Stimulated activated effector memory CD8-positive, alpha-beta T cell treated with anti-CD3 and anti-CD28 coated beads, Interleukin-12 subunit alpha, Interleukin-12 subunit beta, amount 100 ng/mL, for 72 hours (primary cell): ENCODE data around the gene RALGDS.
A peak's percentile ranks its signal among the peaks of the same experiment; 100 is the strongest.

Source experiments
- ATAC-seq: fragments of 150-1000 bp; cut with Tn5 transposase; 2 replicates; pipeline ENCODE4 v1.10.0; 2021
- DNase-seq, 2 donors: peaks; one replicate each; pipeline ENCODE4 v3.0.0; 2021 to 2022; ENCODE audit warnings: low spot score in 2 of 2
- H3K27ac Mint-ChIP-seq: one replicate; pipeline ENCODE4 v1.8.0; 2022; ENCODE audit warnings: mild to moderate bottlenecking, mixed read lengths
- H3K36me3 Mint-ChIP-seq: one replicate; pipeline ENCODE4 v1.8.0; 2022; ENCODE audit warnings: mild to moderate bottlenecking, mixed read lengths
- H3K4me1 Mint-ChIP-seq: one replicate; pipeline ENCODE4 v1.8.0; 2022; ENCODE audit warnings: mixed read lengths
- H3K4me3 Mint-ChIP-seq: one replicate; pipeline ENCODE4 v1.8.0; 2022; ENCODE audit warnings: mild to moderate bottlenecking, mixed read lengths
- H3K9me3 Mint-ChIP-seq: one replicate; pipeline ENCODE4 v1.8.0; 2022; ENCODE audit warnings: mixed read lengths

RALGDS gene

GRCh38 chr9:133155156-133155555, 34.1 kb upstream of the RALGDS start:
- peaks cover 5% of the 10 kb centered on the region for H3K36me3 Mint-ChIP-seq
- no peaks in the 10 kb centered on the region for H3K4me1 Mint-ChIP-seq
- ATAC-seq (no peak), DNase-seq (no peak)
- H3K4me3 Mint-ChIP-seq: no peak overlapping the region
- H3K27ac Mint-ChIP-seq: no peak overlapping the region
- H3K9me3 Mint-ChIP-seq: no peaks in the 10 kb centered on the region

GRCh38 chr9:133154097-133154989, 33.3 kb upstream of the RALGDS start:
- no peaks in the 10 kb centered on the region for H3K4me1 Mint-ChIP-seq
- H3K9me3 Mint-ChIP-seq: no peaks in the 10 kb centered on the region
- H3K27ac Mint-ChIP-seq: no peak overlapping the region
- DNase-seq (no peak), ATAC-seq (no peak)
- H3K4me3 Mint-ChIP-seq: no peak overlapping the region
- H3K36me3 Mint-ChIP-seq: peaks cover 5% of the 10 kb centered on the region

DNA sequence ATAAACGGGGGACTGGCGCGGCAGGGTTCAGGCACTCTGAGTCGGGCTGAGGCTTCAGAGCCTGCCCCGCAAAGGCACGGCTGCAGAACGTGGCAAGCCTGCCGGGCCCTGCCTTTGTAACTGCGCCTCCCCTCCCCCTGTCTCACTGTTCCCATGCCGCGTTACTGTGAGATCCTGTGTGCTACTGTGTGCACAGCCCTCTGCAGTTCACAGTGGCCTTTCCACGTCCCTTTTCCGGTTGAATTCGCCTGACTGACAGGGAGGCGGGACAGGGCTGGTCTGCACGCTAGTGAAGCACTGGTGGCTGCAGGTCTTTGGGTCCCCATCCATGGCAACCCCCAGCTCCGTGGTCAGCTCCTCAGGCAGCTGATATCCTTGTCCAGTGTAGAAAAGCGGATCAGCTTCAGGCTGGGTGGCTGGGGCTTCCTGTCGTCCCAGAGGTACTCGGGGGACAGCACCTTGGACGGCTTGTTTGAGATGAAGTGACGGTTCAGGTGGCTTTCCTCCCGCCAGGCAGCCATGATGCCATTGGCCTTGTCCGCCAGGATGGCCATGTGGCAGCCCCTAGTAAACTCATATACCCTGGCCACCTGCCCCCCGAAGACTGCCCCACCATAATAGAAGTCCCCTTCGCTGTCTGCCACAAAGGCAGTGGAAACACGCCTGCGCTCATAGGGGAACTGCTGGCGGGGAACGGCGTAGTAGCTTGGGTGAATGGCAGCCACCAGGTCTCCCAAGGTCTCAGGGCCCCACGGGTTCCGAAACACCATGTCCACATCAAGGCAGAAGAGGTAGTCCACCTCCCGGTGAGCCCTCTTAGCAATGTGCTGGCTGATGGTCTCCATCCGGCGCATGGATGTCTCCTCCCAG, 32.4 kb upstream of the RALGDS start:
- H3K36me3 Mint-ChIP-seq: peaks cover 7% of the 10 kb centered on the region
- no peaks in the 10 kb centered on the region for H3K9me3 Mint-ChIP-seq
- DNase-seq (peak in 1 of 2 donors; percentile 46), ATAC-seq (no peak)
- peaks cover 2% of the 10 kb centered on the region for H3K4me1 Mint-ChIP-seq
- H3K27ac Mint-ChIP-seq: no peak overlapping the region
- no peak overlapping the region for H3K4me3 Mint-ChIP-seq

- peak in 1 of 2 donors; percentile 46 for DNase-seq
These were observed 30.8 kb upstream of the RALGDS start for GRCh38 chr9:133151601-133152525.

DNA sequence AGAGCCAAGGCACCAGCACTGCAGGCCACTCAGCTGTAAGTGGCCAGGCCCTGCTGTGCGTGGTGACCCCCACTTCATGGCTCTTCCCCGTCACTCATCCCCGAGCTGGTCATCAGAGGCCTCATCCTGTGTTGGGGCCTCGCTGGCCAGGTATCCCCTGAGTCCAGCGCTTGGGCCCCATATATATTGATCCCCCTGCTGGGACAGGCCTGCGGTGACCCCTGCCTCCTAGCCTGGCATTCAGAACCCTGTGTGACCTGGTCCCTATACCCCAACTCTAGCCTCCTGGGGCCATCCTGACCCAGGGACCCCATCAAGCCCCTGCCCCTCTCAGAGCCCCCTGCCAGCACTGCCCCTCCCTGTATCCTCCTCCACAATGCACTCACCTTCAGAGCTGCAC, 30.0 kb upstream of the RALGDS start:
- peaks cover 31% of the 10 kb centered on the region for H3K36me3 Mint-ChIP-seq
- H3K9me3 Mint-ChIP-seq: no peaks in the 10 kb centered on the region
- peak overlapping the region; percentile 40 for H3K4me3 Mint-ChIP-seq
- no peak for ATAC-seq
- peaks cover 24% of the 10 kb centered on the region for H3K4me1 Mint-ChIP-seq
- DNase-seq: no peak
- peak overlapping the region; percentile 96 for H3K27ac Mint-ChIP-seq

More at GRCh38 chr9:133151601-133152525, 30.8 kb upstream of the RALGDS start:
- ATAC-seq: no peak
- Mint-ChIP-seq H3K9me3 (no peaks in the 10 kb centered on the region), H3K36me3 (peaks cover 23% of the 10 kb centered on the region), H3K4me3 (peak overlapping the region; percentile 40), H3K4me1 (peaks cover 18% of the 10 kb centered on the region), H3K27ac (peak overlapping the region; percentile 96)

DNA sequence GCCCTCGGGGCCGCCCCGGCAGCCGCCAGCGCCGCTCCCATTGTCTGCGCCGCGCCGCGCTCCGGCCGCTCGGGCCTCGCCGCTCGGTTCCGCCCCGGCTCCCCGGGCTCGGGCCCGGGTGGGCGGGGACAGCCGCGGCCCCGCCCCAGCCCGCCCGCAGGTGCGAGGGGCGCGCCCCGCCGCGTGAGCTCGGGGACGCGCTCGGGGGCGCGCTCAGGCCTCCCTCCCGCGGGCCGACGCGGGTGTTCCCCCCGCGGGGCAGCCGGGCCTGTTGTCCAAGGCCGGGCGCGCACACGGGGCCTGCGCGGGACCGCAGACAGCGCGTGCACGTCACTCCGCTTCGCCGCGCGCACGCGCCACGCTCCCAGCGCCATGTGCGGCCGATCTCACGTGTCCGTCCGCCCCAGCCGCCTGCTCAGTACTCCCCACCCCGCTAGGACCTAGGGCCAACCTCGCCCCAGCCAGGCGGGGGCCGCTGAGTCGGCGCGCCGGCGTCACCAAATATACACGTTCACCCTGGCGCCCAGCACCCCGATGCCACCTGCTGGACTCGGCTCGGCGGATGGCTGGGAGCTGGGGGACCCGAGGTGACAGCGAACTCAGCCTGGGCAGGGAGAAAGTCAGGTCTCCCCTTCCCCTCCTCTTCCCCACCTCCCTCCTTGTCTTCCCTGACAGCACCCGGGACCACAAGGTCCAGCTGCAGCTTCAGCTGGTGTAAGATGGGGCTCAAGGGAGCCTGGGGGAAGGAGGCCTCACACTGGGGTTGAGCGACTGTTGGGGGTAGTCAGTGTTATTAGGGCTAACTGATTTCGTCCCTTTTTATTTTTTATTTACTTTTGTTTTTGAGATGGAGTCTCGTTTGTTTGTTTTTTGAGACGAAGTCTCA, 28.3 kb upstream of the RALGDS start:
- H3K4me3 Mint-ChIP-seq: peak overlapping the region; percentile 95
- DNase-seq: peak; percentile 79 to 91
- ATAC-seq: peak; percentile 86
- H3K36me3 Mint-ChIP-seq: peaks cover 48% of the 10 kb centered on the region
- no peaks in the 10 kb centered on the region for H3K9me3 Mint-ChIP-seq
- peaks cover 39% of the 10 kb centered on the region for H3K4me1 Mint-ChIP-seq
- peak overlapping the region; percentile 96 for H3K27ac Mint-ChIP-seq

DNA sequence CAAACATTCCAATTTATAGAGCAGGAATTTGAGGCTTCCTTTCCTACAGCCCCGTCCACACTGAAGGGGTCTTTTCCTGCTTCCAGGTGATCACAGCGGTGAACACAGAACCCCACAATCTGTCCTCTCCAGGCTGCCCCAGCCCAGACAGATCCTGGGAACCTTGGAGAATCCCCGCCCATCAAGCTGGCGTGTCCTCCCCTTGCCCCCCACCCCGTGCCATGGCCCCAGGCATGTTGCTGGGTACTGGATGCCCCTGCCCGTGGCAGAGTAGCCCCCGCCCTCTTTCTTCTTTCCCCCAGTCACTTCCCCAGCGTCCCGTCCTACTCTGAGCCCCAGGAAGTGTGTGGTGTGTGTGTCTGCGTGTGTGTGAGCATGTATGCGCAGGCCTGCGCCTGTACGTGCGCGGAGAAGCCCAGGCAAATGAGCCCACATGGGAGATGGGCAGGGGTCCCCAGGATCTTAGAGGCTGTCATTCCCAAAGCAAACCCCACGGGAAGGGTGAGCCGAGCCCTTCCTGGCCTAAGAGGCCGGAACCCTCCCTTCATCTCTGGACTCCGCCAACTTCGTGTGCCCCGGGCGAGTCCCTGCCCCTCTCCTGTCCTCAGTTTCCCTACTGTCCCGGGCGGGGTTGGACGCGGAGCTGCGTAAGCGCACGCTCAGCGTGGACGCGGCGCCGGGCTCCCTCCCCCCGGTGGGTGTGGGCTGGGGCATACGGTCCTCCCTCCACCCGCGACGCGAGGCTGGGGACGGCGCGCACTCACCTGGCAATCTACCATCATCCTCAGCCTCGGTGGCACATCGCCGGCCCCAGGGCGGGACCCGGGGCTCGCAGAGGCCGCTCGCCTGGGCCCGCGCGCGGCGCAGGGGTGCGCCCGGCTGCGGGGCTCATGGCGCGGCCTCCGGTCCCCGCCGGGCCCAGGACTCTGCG, 27.4 kb upstream of the RALGDS start:
- Mint-ChIP-seq H3K27ac (peak overlapping the region; percentile 96), H3K9me3 (no peaks in the 10 kb centered on the region), H3K4me1 (peaks cover 48% of the 10 kb centered on the region), H3K36me3 (peaks cover 56% of the 10 kb centered on the region), H3K4me3 (peak overlapping the region; percentile 95)
- ATAC-seq (peak; percentile 36), DNase-seq (peak in 1 of 2 donors; percentile 75)

DNA sequence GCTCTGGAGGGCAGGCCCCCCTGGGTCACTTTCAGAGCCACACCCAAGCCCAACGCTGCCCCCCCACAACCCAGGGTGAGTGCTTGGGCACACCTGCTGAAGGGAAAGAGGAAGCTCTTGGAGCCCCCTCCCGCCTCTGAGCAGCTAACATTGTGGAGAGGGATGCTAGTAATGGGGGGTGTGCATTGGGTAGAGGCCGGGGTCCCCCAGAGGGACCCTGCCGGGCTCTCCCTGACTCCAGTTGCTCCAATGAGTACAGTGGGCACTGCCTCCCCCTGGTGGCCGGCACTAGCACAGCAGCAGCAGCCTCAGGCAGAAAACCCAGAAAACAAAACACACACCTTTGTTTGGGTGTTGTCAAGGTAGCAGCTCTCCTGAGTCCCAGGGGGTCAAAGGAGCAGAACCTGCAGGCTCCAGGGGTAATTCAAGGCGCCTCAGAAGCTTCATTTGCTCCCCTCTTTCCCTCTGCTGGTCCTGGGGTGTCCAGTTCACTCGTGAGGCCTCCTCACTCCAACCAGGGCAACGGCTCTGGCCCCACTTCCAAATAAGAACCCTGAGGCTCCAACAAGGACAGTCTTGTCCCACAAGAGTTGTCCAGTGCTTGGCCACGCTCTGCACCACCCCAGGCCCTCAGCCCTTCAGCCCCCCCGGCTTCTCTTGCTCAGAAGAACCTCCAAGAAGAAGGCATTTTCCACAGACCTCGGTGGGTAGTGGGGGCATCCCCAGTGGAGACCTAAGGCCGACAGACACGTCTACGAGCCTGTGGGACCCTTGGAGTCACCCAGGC, 26.6 kb upstream of the RALGDS start:
- Mint-ChIP-seq H3K4me3 (peak overlapping the region; percentile 95), H3K36me3 (peaks cover 57% of the 10 kb centered on the region), H3K9me3 (no peaks in the 10 kb centered on the region), H3K4me1 (peaks cover 56% of the 10 kb centered on the region), H3K27ac (peak overlapping the region; percentile 96)
- peak; percentile 82 to 94 for DNase-seq
- ATAC-seq: peak; percentile 2

GRCh38 chr9:133146746-133147411, 25.8 kb upstream of the RALGDS start:
- no peak for DNase-seq
- H3K27ac Mint-ChIP-seq: peak overlapping the region; percentile 96
- H3K4me3 Mint-ChIP-seq: peak overlapping the region; percentile 95
- H3K36me3 Mint-ChIP-seq: peaks cover 62% of the 10 kb centered on the region
- H3K4me1 Mint-ChIP-seq: peaks cover 64% of the 10 kb centered on the region
- no peaks in the 10 kb centered on the region for H3K9me3 Mint-ChIP-seq
- no peak for ATAC-seq

- no peak for DNase-seq
- Mint-ChIP-seq H3K27ac (peak overlapping the region; percentile 96), H3K9me3 (no peaks in the 10 kb centered on the region), H3K4me3 (peak overlapping the region; percentile 80), H3K36me3 (peaks cover 69% of the 10 kb centered on the region), H3K4me1 (peaks cover 76% of the 10 kb centered on the region)
- ATAC-seq: no peak
These were observed 24.1 kb upstream of the RALGDS start for GRCh38 chr9:133144904-133145851.

DNA sequence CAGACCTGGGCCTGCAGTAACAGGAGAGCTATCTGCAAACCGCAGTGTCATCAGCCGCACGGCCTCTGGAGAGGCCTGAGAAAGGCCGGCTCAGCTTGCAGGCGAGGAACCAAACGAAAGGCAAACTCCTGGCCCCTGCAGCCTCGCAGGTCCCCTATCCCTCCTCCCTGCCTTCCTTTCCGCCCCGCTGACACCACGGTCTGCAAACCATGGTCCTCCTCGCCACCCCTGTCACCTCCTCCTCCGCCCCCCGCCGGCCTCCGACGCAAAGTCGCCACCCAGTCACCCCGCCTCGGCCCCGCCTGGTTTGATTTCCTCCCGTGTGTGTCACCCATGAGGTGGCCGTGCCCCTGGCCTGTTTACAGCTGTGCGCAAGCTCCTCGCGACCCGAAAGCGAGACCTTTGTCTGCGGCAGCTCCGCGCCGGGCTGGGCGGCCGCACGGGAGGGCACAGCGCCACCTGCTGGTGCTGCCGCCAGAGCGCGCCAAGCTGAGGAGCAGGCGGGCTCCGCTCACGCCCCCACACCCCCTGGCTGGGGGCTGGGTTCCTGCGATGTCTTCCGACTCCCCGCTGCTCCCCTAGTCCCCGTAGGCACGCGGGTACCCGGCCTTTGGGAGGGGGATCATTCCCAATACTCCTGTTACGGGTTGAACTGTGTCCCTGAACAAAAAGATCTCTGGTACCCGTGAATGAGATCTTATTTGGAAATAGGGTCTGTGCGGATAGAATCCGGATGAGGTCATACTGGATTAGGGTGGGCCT, 23.3 kb upstream of the RALGDS start:
- DNase-seq (peak; percentile 90 to 97), ATAC-seq (peak; percentile 82)
- H3K4me3 Mint-ChIP-seq: peak overlapping the region; percentile 80
- peak overlapping the region; percentile 96 for H3K27ac Mint-ChIP-seq
- peaks cover 76% of the 10 kb centered on the region for H3K4me1 Mint-ChIP-seq
- no peaks in the 10 kb centered on the region for H3K9me3 Mint-ChIP-seq
- peaks cover 69% of the 10 kb centered on the region for H3K36me3 Mint-ChIP-seq
